ENCODE data around the gene CADPS2.

DNA sequence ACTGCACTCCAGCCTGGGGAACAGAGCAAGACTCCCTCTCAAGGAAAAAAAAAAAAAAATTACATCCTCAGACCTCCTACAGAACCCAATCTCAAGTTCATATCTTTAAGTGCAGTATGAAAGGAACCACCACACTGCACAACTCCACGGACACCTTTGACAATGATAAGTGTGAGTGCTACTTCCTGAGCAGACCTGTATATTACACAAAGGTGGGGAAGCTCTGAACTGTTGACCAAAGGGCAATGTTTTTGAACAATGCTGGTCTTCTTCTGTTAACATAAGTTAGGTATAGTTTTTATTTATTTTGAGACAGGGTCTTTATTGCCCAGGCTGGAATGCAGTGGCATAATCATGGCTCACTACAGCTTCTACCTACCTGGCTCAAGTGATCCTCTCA lies 129.4 kb downstream of the CADPS2 start:
- TF ChIP-seq ZNF565 (CRISPR knock-in tag; conservative IDR thresholded peaks at IDR 0.05; ENCODE audit: low read depth): no peak
- no peak for TF ChIP-seq CREB5 (CRISPR knock-in tag; IDR thresholded peaks at IDR 0.05; ENCODE audit: low read depth)
- TF ChIP-seq PATZ1 (CRISPR knock-in tag; IDR thresholded peaks at IDR 0.05; ENCODE audit: borderline replicate concordance): no peak
- no peak for TF ChIP-seq RARB (CRISPR knock-in tag; IDR thresholded peaks at IDR 0.05)
- TF ChIP-seq, protein P1, sequence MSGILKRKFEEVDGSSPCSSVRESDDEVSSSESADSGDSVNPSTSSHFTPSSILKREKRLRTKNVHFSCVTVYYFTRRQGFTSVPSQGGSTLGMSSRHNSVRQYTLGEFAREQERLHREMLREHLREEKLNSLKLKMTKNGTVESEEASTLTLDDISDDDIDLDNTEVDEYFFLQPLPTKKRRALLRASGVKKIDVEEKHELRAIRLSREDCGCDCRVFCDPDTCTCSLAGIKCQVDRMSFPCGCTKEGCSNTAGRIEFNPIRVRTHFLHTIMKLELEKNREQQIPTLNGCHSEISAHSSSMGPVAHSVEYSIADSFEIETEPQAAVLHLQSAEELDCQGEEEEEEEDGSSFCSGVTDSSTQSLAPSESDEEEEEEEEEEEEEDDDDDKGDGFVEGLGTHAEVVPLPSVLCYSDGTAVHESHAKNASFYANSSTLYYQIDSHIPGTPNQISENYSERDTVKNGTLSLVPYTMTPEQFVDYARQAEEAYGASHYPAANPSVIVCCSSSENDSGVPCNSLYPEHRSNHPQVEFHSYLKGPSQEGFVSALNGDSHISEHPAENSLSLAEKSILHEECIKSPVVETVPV (CRISPR knock-in tag; IDR thresholded peaks at IDR 0.05): no peak
- no peak for TF ChIP-seq CSDC2 (CRISPR knock-in tag; IDR thresholded peaks at IDR 0.05)
- TF ChIP-seq ARNTL (CRISPR knock-in tag; IDR thresholded peaks at IDR 0.05; ENCODE audit: borderline replicate concordance, low read depth): no peak
- TF ChIP-seq ZNF8 (CRISPR knock-in tag; IDR thresholded peaks at IDR 0.05): no peak
- TF ChIP-seq ZNF70 (CRISPR knock-in tag; IDR thresholded peaks at IDR 0.05): no peak
- no peak for TF ChIP-seq TCF4 (CRISPR knock-in tag; IDR thresholded peaks at IDR 0.05; ENCODE audit: borderline replicate concordance)

All from SK-N-SH treated with all-trans-retinoic acid at 6 μM for 48 hours (cell line).